SW 1271 (cell line): ENCODE measurements around the gene ATG101.

Source experiments
- DNase-seq, 2 experiments: peaks; one replicate each; lab custom pipeline; 2025; lab: John Stamatoyannopoulos, UW

ATG101 gene

GRCh38 chr12:52079576-52080402 is 10.0 kb downstream of the ATG101 start, which contains the start of gene SMIM41:
SMIM41 (plus strand) TSS chr12:52079704; CDS start chr12:52079780, 76 bp downstream.
- DNase-seq: no peak

- no peak for DNase-seq
Measured at GRCh38 chr12:52080403-52081251, 10.8 kb downstream of the ATG101 start.

GRCh38 chr12:52081263-52081733 is 11.5 kb downstream of the ATG101 start:
- no peak for DNase-seq

GRCh38 chr12:52082026-52082668 is 12.4 kb downstream of the ATG101 start:
- no peak for DNase-seq

- no peak for DNase-seq
Measured at GRCh38 chr12:52082669-52082987, 12.8 kb downstream of the ATG101 start.

- DNase-seq: peak in 1 of 2 experiments; percentile 44
Measured at GRCh38 chr12:52082988-52083637, 13.3 kb downstream of the ATG101 start.

GRCh38 chr12:52083638-52083996 is 13.8 kb downstream of the ATG101 start:
- no peak for DNase-seq

- DNase-seq: no peak
Measured at GRCh38 chr12:52084491-52085231, 14.9 kb downstream of the ATG101 start.

GRCh38 chr12:52085682-52086180 is 16.0 kb downstream of the ATG101 start:
- DNase-seq: no peak

GRCh38 chr12:52086366-52086765 is 16.6 kb downstream of the ATG101 start:
- no peak for DNase-seq

- no peak for DNase-seq
Measured at GRCh38 chr12:52086944-52087835, 17.4 kb downstream of the ATG101 start.

GRCh38 chr12:52087961-52088820 is 18.4 kb downstream of the ATG101 start:
- no peak for DNase-seq

GRCh38 chr12:52089491-52089890 is 19.7 kb downstream of the ATG101 start:
- DNase-seq: no peak

GRCh38 chr12:52090291-52090690 is 20.5 kb downstream of the ATG101 start:
- DNase-seq: no peak

- DNase-seq: no peak
Measured at GRCh38 chr12:52091061-52091460, 21.3 kb downstream of the ATG101 start.

- DNase-seq: no peak
Measured at GRCh38 chr12:52091869-52092268, 22.1 kb downstream of the ATG101 start.

- DNase-seq: no peak
Measured at GRCh38 chr12:52093346-52093745, 23.6 kb downstream of the ATG101 start.

GRCh38 chr12:52096332-52097044 is 26.7 kb downstream of the ATG101 start:
- DNase-seq: no peak
